SK-N-SH treated with all-trans-retinoic acid at 6 μM for 48 hours (cell line): ENCODE results near the gene PTPRG.

ENCODE experiments used
- ATAC-seq: fragments of 200-7000 bp; cut with Tn5 transposase; 3 replicates; pipeline ENCODE4 v1.9.1; 2020; ENCODE audit warnings: mild to moderate bottlenecking, moderate library complexity
- ARNTL ChIP-seq: fragments of 450-650 bp; formaldehyde crosslinking; IDR thresholded peaks from 2 replicates; pipeline ENCODE4 v1.5.0; 2020; ENCODE audit warnings: low read depth, mild to moderate bottlenecking, moderate library complexity, borderline replicate concordance
- BACH2 ChIP-seq: fragments of 250-450 bp; sonication (Bioruptor Pico); IDR thresholded peaks from 2 replicates; pipeline ENCODE4 v1.9.0; 2021; ENCODE audit warnings: mild to moderate bottlenecking, borderline replicate concordance
- CREB5 ChIP-seq: fragments of 250-450 bp; sonication (Bioruptor Pico); IDR thresholded peaks from 2 replicates; pipeline ENCODE4 v1.5.1; 2020; ENCODE audit warnings: low read depth, mild to moderate bottlenecking, moderate library complexity
- CSDC2 ChIP-seq: fragments of 250-450 bp; sonication (Bioruptor Pico); IDR thresholded peaks from 2 replicates; pipeline ENCODE4 v1.5.0; 2020; ENCODE audit warnings: mild to moderate bottlenecking, moderate library complexity
- ESRRG ChIP-seq: fragments of 250-450 bp; sonication (Bioruptor Pico); IDR thresholded peaks from 2 replicates; pipeline ENCODE4 v1.6.1; 2021; ENCODE audit warnings: mild to moderate bottlenecking
- GLIS3 ChIP-seq: fragments of 250-450 bp; sonication (Bioruptor Pico); IDR thresholded peaks from 2 replicates; pipeline ENCODE4 v1.5.0; 2020; ENCODE audit warnings: mild to moderate bottlenecking, moderate library complexity
- ISL1 ChIP-seq: fragments of 250-450 bp; sonication (Bioruptor Pico); IDR thresholded peaks from 2 replicates; pipeline ENCODE4 v2.1.2; 2022; ENCODE audit warnings: mild to moderate bottlenecking, moderate library complexity
- OSR1 ChIP-seq: fragments of 250-450 bp; sonication (Bioruptor Pico); IDR thresholded peaks from 2 replicates; pipeline ENCODE4 v1.8.0; 2022; ENCODE audit warnings: moderate library complexity, mild to moderate bottlenecking, inconsistent platforms
- PATZ1 ChIP-seq: fragments of 250-450 bp; sonication (Bioruptor Pico); IDR thresholded peaks from 2 replicates; pipeline ENCODE4 v1.8.0; 2020; ENCODE audit warnings: mild to moderate bottlenecking, moderate library complexity, borderline replicate concordance
- PPARA ChIP-seq: fragments of 250-450 bp; sonication (Bioruptor Pico); IDR thresholded peaks from 2 replicates; pipeline ENCODE4 v1.5.0; 2020; ENCODE audit warnings: mild to moderate bottlenecking, borderline replicate concordance
- RARB ChIP-seq: fragments of 250-450 bp; sonication (Bioruptor Pico); IDR thresholded peaks from 2 replicates; pipeline ENCODE4 v1.8.0; 2021; ENCODE audit warnings: mild to moderate bottlenecking, moderate library complexity
- TCF4 ChIP-seq: fragments of 250-450 bp; sonication (Bioruptor Pico); IDR thresholded peaks from 2 replicates; pipeline ENCODE4 v1.8.0; 2021; ENCODE audit warnings: mild to moderate bottlenecking, moderate library complexity, borderline replicate concordance
- TOX ChIP-seq: fragments of 250-450 bp; sonication (Bioruptor Pico); IDR thresholded peaks from 2 replicates; pipeline ENCODE4 v1.8.0; 2021; ENCODE audit warnings: mild to moderate bottlenecking, moderate library complexity, borderline replicate concordance
- TSHZ2 ChIP-seq: fragments of 250-450 bp; sonication (Bioruptor Pico); IDR thresholded peaks from 2 replicates; pipeline ENCODE4 v1.5.0; 2020; ENCODE audit warnings: mild to moderate bottlenecking, moderate library complexity
- ZFP3 ChIP-seq: fragments of 250-450 bp; sonication (Bioruptor Pico); IDR thresholded peaks from 2 replicates; pipeline ENCODE4 v1.5.0; 2020; ENCODE audit warnings: mild to moderate bottlenecking, moderate library complexity
- ZFP30 ChIP-seq: fragments of 450-650 bp; formaldehyde crosslinking; IDR thresholded peaks from 2 replicates; pipeline ENCODE4 v1.5.0; 2022; ENCODE audit warnings: mild to moderate bottlenecking, moderate library complexity
- ZNF70 ChIP-seq: fragments of 450-650 bp; formaldehyde crosslinking; IDR thresholded peaks from 2 replicates; pipeline ENCODE4 v1.5.0; 2020; ENCODE audit warnings: mild to moderate bottlenecking, moderate library complexity
- ZNF8 ChIP-seq: fragments of 450-650 bp; formaldehyde crosslinking; IDR thresholded peaks from 2 replicates; pipeline ENCODE4 v1.5.0; 2020; ENCODE audit warnings: mild to moderate bottlenecking, moderate library complexity
- TF ChIP-seq, protein P1 (sequence below): fragments of 250-450 bp; sonication (Bioruptor Pico); IDR thresholded peaks from 2 replicates; pipeline ENCODE4 v1.5.1; 2021; ENCODE audit warnings: mild to moderate bottlenecking, moderate library complexity

Gene PTPRG

GRCh38 chr3:61616586-61616985, 55.2 kb downstream of the PTPRG start (continued):
- TF ChIP-seq PATZ1 (CRISPR knock-in tag) (no peak), TCF4 (CRISPR knock-in tag) (no peak), BACH2 (no peak)

- ATAC-seq: peak; percentile 25; the same call in 1 of the 3 replicates
- no peak for TF ChIP-seq BACH2
- TF ChIP-seq PATZ1 (CRISPR knock-in tag): no peak
- no peak for TF ChIP-seq ZFP30
- TF ChIP-seq ISL1: no peak
- TF ChIP-seq ZNF8 (CRISPR knock-in tag): no peak
- no peak for TF ChIP-seq ZFP3
- TF ChIP-seq, protein P1, sequence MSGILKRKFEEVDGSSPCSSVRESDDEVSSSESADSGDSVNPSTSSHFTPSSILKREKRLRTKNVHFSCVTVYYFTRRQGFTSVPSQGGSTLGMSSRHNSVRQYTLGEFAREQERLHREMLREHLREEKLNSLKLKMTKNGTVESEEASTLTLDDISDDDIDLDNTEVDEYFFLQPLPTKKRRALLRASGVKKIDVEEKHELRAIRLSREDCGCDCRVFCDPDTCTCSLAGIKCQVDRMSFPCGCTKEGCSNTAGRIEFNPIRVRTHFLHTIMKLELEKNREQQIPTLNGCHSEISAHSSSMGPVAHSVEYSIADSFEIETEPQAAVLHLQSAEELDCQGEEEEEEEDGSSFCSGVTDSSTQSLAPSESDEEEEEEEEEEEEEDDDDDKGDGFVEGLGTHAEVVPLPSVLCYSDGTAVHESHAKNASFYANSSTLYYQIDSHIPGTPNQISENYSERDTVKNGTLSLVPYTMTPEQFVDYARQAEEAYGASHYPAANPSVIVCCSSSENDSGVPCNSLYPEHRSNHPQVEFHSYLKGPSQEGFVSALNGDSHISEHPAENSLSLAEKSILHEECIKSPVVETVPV (CRISPR knock-in tag): no peak
- TF ChIP-seq TOX (CRISPR knock-in tag): no peak
- TF ChIP-seq ESRRG: no peak
Observed at GRCh38 chr3:61617041-61617440, 55.7 kb downstream of the PTPRG start.

DNA sequence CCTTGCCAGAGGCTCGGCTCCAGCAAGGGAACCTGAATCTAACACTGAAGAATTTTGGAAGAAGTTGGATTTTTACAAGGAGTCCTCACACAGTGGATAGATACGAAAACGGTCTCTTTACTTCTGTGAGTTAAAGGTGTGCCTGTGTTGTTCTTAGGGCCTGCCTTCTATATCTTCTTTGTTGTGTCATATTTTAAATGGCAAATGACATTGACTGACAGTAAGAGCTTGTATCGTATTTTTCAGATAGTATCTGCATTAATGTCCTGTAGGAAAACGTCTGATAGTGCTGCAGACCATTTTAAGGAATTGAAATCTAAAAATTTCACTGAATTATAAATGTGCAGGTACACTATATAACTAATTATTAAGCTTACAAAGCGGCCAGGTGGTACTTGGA, 56.3 kb downstream of the PTPRG start:
- TF ChIP-seq PATZ1 (CRISPR knock-in tag) (no peak), CSDC2 (no peak), TCF4 (CRISPR knock-in tag) (no peak), BACH2 (no peak)
- ATAC-seq: no peak

DNA sequence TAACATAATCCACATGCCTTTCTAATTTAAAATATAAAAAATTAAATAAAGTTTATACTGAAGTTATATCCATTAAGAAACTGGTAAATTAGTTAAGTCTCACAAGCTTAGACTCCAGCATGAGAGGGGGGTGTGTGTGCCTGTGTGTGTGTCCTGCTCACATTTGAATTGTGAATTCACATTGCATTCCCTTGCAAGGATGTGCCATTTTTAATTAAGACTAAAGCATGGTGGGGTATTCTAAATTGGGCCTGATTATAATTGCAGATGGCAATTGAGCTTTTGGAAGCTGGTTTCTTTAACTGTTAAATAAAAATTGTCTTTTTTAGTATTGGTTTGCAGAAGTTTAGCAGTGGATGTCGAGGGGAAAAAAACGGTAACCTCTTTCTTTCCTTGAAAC, 56.9 kb downstream of the PTPRG start:
- TF ChIP-seq BACH2 (no peak), GLIS3 (CRISPR knock-in tag) (no peak), ZFP3 (no peak), ZNF8 (CRISPR knock-in tag) (no peak), RARB (no peak), CREB5 (CRISPR knock-in tag) (no peak), ISL1 (no peak), ARNTL (no peak), TSHZ2 (no peak), ZNF70 (CRISPR knock-in tag) (no peak), OSR1 (no peak), CSDC2 (no peak), ESRRG (no peak), ZFP30 (no peak), TOX (CRISPR knock-in tag) (no peak), PPARA (CRISPR knock-in tag) (no peak)

More for the DNA sequence above, 56.9 kb downstream of the PTPRG start:
- ATAC-seq: no peak
